Hindlimb muscle (tissue), 1 donor: Measurements from ENCODE around the gene GOLIM4. TPM values are rescaled to one million over a fixed set of nuclear protein-coding genes. Genes with fewer than 3 reads are reported as not detected.
"Not testable (repeated sequence)": the region's sequence is repeated elsewhere in the genome, so short reads cannot be mapped to it uniquely, and the experiment has no call there.

Source experiments
- DNase-seq: peaks from one replicate; pipeline ENCODE4 v3.0.0-alpha.2; 2013
- polyA plus RNA-seq: library from polyadenylated mRNA; unstranded; fragments of 120-200 nt; gene quantifications from one replicate; pipeline ENCODE4 v1.2.1, GENCODE V29; 2013; ENCODE audit not compliant: insufficient read length

GOLIM4 gene
- polyA plus RNA-seq, 1 donor: 38.6 TPM

DNA sequence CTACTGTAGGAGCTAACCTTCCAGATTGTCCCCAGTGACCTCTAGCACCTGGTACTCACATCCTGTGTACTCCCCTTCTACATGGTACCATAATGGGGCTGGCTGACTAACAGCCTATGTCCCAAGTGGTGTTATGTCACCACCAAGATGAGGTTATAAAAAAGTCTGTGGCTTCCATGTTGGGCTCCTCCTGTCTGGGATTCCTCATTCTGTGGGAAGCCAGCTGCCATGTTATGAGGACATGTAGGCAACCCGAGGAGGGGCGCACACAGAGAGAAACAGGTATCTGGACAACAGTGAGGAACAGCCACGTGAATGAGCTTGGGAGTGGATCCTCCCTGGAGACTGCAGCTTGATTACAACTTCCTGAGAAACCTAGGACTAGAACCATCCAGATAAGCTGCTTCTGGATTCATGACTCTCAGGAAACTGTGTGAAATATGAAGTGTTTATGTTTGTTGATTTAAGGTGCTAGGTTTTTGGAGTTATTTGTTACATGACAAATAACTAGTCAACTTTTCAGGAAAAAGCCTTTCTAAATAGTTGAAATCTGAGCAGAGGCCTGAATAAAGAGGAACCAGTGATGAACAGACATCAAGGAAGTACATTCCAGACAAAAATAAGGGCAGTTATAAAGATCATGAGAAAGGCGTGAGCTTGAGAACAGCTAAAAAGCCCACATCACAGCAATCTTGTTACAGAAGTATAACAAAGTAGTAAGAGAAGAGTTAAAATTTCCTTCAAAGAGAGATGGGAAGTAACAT is 21.7 kb downstream of the GOLIM4 start:
- no peak for DNase-seq

GRCh38 chr3:168072323-168072650 is 23.4 kb downstream of the GOLIM4 start:
- no peak for DNase-seq

- DNase-seq: no peak
These were observed 24.0 kb downstream of the GOLIM4 start for GRCh38 chr3:168071591-168072322.

GRCh38 chr3:168070919-168071318 is 24.8 kb downstream of the GOLIM4 start:
- DNase-seq: no peak

DNA sequence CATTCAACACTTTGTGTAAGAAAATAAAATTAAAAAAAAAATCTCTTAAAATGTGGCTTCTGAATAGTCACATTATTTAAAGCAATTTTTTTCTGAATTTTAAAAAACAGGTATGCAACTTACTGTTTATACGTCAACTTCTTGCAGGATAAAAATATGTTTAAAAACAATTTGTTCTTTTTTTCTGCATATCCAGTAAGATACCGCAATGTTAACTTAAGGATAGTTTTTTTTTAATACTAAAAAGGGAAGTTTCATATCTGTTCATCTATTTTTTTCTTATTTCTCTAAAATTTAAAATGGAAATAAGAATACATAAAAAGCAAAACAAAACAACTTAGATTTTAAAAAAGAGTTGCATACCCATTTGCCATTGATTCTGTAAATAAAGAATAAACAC is 27.4 kb downstream of the GOLIM4 start:
- DNase-seq: no peak

GRCh38 chr3:168066882-168067281 is 28.8 kb downstream of the GOLIM4 start:
- no peak for DNase-seq

- no peak for DNase-seq
These were observed 30.2 kb downstream of the GOLIM4 start for GRCh38 chr3:168065569-168065968.

- no peak for DNase-seq
These were observed 32.6 kb downstream of the GOLIM4 start for GRCh38 chr3:168063122-168063521.

DNA sequence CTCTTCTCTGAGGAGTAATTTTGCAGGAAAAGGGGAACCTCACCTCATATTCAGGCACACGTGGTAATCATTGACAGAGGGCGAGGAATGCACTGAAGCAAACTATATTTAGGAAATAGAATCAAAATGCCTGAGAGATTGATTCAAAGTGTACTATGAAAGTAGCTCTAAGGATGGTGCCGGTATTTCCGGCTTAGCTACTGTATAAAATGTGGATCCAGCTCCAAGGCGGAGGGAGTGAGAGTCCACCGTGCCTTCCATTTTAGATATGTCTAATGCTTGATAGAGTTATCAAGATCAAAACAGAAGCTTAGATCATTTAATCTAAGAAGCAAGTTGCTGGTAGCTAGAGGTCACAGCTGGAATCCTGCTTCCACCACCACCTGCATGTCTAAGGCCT is 33.0 kb downstream of the GOLIM4 start:
- no peak for DNase-seq

- no peak for DNase-seq
These were observed 34.3 kb downstream of the GOLIM4 start for GRCh38 chr3:168061332-168061996.

DNA sequence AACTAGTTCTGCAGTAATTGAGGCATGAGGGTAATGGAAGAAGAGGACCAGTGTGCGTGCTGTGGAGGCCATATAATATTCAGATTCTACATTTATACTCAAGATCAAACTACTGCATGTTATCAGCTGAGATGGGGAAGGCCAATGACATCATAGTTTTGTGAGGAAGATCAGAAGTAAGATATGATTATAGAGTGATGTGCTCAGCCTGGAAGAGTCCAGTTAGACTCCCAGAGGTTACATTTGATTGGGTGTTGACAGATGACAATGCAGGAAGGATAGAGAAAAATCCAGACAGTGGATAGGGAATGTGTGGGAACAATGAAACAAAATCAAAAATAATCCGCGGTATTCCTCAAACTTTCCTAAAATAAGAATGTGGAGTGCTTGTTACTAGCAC is 35.4 kb downstream of the GOLIM4 start:
- DNase-seq: no peak

DNA sequence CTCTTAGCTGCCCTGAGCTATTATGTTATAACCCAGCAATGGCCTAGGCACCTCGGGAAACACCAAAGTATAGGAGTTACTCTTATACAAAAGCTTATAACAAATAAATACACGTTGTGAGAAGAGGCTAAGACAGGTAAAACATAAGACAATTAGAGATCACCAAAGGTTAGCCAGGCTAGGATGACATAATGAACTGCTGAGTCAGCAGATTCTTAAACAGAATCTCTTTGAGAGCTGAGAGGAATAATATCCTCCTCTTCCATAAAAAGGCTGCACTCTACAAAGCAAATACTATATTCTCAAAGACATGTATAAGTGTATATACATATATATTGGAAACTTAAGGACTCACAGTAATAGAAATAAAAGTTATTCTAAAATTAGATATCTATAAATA is 37.2 kb downstream of the GOLIM4 start:
- DNase-seq: no peak

DNA sequence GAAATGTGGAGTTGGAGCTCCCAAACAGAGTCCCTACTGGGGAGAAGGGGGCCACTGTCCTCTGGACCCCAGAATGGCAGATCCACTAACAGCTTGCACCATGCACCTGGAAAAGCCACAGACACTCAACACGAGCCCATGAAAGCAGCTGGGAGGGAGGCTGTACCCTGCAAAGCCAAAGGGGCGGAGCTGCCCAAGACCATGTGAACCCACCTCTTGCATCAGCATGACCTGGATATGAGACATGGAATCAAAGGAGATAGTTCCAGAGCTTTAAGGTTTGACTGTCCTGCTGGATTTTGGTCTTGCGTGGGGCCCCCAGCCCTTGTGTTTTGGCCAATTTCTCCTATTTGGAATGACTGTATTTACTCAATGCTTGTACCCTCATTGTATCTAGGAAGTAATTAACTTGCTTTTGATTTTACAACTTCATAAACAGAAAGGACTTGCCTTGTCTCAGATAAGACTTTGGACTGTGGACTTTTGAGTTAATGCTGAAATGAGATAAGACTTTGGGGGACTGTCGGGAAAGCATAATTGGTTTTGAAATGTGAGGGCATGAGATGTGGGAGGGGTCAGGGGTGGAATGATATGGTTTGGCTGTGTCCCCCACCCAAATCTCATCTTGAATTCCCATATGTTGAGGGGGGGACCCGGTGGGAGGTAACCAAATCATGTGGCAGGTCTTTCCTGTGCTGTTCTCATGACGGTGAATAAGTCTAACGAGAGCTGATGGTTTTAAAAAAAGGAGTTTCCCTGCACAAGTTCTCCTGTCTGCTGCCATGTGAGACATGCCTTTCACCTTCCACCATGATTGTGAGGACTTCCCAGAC is 39.1 kb downstream of the GOLIM4 start:
- not testable (repeated sequence) for DNase-seq

DNA sequence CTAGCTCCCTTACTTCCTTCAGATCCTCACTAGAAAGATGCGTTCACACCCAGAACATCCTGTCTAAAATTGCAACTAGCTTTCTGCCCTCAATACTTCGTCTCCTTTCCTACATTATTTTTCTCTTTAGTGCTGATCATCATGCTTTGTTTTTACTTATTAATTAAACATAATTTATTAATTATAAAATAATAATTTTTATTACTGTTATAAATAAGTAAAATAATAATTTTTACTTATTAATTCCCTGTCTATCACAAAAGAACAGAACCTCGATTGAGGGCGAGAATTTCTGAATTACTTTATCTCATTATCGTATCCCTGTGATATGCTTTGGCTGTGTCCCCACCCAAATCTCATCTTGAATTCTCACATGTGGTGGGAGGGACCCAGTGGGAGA is 41.3 kb downstream of the GOLIM4 start:
- DNase-seq: no peak

GRCh38 chr3:168053115-168053514 is 42.6 kb downstream of the GOLIM4 start:
- DNase-seq: no peak

DNA sequence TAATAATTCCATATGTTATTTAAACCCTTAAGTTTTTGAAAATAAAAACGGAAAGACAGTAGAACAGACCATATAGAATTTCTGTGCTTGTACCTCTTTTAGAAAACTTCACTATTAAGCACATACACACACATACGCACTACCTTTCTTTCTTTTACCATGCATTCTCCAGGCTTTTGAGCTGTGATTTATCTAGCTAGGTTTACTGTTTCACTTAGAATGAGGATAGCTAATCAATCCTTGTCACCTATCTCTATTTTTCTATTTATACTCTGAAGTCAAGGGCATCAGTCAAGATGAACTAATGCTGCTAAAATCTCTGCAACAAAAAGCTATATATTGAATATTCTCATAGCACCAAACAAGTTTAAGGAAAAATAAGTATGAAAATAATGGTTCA is 43.2 kb downstream of the GOLIM4 start:
- no peak for DNase-seq

- no peak for DNase-seq
These were observed 43.9 kb downstream of the GOLIM4 start for GRCh38 chr3:168051531-168052471.

GRCh38 chr3:168051070-168051469 is 44.7 kb downstream of the GOLIM4 start:
- no peak for DNase-seq

- DNase-seq: no peak
These were observed 46.3 kb downstream of the GOLIM4 start for GRCh38 chr3:168049367-168049974.

- DNase-seq: no peak
These were observed 47.1 kb downstream of the GOLIM4 start for GRCh38 chr3:168048414-168049330.
